ENCODE measurements around the gene MYLK3.
"Not testable (repeated sequence)": the region's sequence is repeated elsewhere in the genome, so short reads cannot be mapped to it uniquely, and the experiment has no call there.

MYLK3 gene

DNA sequence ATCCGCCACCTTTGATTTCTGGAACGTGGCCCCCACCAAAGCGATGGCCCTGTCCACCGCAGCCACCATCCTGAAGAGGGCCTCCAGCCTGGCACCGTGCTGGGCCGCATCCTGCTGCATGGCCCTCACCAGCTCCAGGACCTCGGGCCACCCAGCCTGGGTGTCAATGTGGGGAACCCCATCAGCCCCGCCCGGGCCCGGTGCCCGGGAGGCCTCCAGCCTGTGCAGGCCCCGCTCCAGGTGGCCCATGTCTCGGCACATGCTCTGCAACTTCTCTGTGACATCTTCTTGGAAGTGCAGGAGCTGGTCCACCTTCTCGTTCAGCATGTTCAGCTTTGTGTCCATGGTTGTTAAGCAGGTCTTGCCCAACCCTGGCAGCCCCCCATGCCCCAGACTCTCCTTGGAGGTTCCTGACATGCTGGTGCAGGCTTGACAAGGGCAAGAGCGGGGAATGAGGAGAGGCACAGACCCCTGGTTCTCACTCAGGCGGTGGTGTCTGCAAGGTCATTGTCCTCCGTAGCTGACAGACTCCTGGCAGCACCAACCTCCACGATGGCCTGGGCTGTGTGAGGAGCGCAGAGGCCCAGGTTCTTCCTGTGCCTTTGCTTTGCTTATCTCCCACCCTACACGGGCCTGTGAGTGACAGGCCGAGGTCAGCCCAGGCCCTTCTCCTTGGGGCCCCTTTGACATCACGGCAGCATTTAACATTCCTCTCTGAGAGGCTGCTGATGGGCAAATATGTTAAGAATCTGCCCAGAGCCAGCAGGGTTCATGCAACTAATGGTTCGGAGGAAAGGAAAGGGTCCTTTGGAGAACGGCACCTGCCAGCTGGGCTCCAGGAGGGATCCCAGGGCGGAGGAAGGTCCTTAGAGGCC, at the start of gene MYLK3:
Gene MYLK3, minus strand, starts transcription at position 568 of the 875 bp plus-strand sequence. Its CDS starts 151 bp downstream, at position 417.
- DNase-seq (ENCODE audit: insufficient read length, low spot score), result peak; percentile 60
- peak; percentile 52 for FAIRE-seq

GRCh38 chr16:46797501-46797900, 49.4 kb upstream of the MYLK3 start:
- DNase-seq (ENCODE audit: insufficient read length, low spot score) (no peak), FAIRE-seq (no peak)

- FAIRE-seq, result no peak
These were observed 48.7 kb upstream of the MYLK3 start for GRCh38 chr16:46796764-46797269.

DNA sequence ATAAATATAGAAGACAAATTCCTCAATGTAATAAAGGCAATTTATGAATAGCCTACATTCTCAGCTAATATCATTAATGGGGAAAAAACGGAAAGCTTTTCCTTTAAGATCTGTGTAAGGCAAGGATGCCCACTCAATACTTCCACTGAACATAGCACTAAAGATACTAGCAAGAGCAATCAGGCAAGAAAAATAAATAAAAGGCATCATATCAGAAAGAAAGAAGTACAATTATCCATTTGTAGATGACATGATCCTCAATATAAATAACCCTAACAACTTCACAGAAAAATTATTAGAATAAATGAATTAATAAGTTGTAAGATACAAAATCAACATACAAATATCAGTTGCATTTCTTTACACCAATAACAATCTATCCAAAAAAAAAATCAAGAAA, 45.7 kb upstream of the MYLK3 start:
- FAIRE-seq, result no peak

More at GRCh38 chr16:46796764-46797269, 48.7 kb upstream of the MYLK3 start:
- DNase-seq (ENCODE audit: insufficient read length, low spot score), result no peak

DNA sequence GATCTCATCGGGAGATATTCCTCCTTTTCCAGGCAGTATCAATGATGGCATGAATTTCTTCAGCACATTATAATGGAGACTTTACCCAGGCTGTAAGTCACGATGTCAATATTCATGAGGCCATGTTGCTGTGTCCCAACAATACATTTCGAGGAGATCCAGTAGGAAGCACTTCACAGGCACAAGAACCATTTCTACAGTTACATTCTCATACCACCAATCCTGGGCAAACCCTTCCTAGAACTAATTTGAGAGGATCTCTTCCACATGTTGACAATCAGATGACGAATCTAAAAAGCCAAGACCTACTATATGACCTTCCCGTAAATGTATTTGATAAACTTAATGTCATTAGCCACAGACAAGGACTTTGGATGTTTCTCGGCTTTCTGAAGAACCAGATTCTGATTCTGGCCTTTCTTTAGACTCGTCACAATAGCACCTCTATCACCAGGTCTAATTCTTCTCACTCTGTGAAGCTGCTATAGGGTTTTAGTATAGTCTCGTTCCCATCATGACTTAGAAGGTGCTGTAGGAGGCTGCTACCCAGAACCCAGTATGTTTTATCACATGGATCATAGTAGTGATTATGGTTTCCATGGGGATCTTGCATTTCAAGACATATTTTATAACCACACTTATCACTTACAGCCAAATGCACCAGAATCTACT, 42.6 kb upstream of the MYLK3 start:
- FAIRE-seq (no peak), DNase-seq (ENCODE audit: insufficient read length, low spot score) (no peak)

More for the DNA sequence above, 45.7 kb upstream of the MYLK3 start:
- no peak for DNase-seq (ENCODE audit: insufficient read length, low spot score)

DNA sequence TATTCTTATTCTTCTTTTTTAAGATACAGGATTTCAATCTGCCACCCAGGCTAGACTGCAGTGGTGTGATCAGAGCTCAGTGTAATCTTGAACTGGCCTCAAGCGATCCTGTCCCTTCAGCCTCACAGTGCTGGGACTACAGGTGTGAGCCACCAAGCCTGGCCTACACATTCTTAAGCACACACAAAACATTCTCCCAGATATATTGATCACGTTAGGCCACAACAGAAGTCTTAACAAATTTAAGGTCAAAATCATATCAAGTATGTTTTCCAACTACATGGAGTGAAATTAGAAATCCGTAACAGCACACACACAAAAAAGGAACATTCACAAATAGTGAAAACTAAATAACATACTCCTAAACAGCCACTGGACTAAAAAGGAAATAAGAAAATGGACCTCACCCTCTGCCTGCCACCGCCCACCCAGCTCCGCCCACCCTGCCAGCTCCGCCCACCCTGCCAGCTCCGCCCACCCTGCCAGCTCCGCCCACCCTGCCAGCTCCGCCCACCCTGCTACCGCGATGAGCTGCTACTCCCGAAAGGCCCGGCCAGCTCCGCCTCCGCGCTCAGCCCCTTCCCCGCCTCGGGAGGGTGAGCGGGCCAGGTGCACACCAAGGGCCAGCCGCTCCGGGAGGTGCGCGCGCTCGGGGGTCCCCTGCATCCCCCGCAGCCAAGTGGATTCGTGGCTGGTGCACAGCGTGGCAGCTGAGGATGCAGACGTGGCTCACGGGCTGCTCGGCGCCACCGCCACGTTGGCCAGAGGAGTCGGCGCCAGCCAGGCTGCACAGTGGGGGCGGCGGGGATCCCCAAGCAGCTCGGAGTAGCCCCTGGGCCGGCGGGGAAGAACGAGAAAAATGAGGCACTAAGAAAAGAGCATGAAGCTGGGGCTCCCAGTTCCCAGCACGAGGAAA, 41.6 kb upstream of the MYLK3 start:
- FAIRE-seq (no peak), DNase-seq (ENCODE audit: insufficient read length, low spot score) (peak; percentile 9)

DNA sequence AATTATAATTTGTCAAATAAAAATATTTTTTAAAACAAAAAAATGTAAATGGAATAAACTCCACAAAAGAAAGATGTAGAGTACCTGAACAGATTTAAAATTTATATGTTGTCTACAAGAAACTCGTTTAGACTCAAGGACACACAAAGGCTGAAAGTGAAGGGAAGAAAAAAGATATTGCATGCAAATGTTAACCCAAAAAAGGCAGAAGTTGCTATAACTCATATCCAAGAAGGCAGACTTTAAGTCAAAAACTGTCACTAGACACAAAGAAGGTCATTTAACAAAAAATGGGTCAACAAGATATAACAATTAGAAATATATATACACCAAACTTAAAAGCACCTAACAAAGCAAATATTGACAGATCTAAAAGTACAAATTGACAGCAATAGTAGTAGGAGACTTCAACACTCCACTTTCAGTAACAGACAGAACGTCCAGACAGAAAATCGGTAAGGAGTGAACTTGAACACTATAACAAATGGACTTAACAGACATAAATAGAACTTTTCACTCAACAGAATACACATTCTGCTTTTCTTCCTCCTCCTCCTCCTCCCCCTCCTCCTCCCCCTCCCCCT, 40.8 kb upstream of the MYLK3 start:
- FAIRE-seq, result no peak
- no peak for DNase-seq (ENCODE audit: insufficient read length, low spot score)

GRCh38 chr16:46787909-46788308, 39.8 kb upstream of the MYLK3 start:
- FAIRE-seq (no peak), DNase-seq (ENCODE audit: insufficient read length, low spot score) (no peak)

GRCh38 chr16:46785076-46785845, 37.1 kb upstream of the MYLK3 start:
- DNase-seq (ENCODE audit: insufficient read length, low spot score), result no peak
- no peak for FAIRE-seq

GRCh38 chr16:46784569-46784968, 36.4 kb upstream of the MYLK3 start:
- not testable (repeated sequence) for FAIRE-seq; DNase-seq (ENCODE audit: insufficient read length, low spot score)

- DNase-seq (ENCODE audit: insufficient read length, low spot score) (no peak), FAIRE-seq (no peak)
These were observed 35.7 kb upstream of the MYLK3 start for GRCh38 chr16:46783800-46784199.

- FAIRE-seq (no peak), DNase-seq (ENCODE audit: insufficient read length, low spot score) (no peak)
These were observed 34.2 kb upstream of the MYLK3 start for GRCh38 chr16:46782320-46782719.

- DNase-seq (ENCODE audit: insufficient read length, low spot score) (no peak), FAIRE-seq (no peak)
These were observed 29.7 kb upstream of the MYLK3 start for GRCh38 chr16:46777804-46778203.

DNA sequence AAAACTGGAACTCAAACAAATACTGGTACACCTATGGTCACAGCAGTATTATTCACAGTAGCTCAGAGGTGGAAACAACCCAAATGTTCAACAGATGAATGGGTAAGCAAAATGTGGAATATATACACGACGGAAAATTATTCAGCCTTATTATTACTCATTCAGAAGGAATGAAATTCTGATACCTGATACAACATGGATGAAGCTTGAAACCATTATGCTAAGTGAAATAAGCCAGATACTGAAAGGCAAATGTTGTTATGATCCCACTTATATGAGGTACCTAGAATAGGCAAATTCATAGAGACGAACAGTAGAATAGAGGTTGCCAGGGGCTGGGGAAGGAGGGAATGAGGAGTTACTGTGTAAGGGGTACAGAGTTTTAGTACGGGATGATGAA, 27.1 kb upstream of the MYLK3 start:
- DNase-seq (ENCODE audit: insufficient read length, low spot score) (no peak), FAIRE-seq (no peak)

DNA sequence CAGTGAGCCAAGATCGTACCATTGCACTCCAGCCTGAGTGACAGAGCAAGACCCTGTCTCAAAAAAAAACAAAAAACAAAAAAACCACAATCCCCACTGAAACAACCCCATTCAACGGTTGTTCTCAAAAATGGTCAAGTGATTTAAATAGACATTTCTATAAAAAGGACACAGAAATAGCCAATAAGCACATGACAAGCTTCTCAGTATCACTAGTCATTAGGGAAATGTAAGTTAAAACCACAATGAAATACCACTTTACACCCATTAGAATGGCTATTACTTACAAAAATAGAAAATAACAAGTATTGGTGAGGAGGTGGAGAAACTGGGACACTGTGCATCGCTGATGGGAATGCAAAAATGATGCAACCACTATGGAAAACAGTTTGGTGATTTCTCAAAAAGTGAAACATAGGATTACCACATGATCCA, 26.6 kb upstream of the MYLK3 start:
- FAIRE-seq, result no peak
- DNase-seq (ENCODE audit: insufficient read length, low spot score), result no peak

DNA sequence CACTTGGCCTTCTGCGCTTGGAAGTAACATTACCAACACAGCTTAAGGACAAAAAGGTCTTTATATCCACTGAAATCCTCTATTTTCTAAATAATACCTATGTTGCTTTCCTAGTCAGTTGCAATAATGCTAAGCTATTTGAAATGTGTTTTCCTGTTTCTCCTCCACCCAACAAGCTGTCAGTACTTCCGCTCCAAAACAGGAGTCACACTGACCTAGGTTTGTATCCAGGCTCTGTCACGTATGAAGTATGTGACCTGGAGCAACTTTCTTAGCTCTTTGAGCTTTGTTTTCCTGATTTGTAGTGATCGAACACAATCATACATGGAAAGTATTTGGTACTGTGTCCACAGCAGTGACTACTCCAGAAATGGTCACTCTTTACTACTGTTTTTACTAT, 24.3 kb upstream of the MYLK3 start:
- DNase-seq (ENCODE audit: insufficient read length, low spot score) (no peak), FAIRE-seq (no peak)

DNA sequence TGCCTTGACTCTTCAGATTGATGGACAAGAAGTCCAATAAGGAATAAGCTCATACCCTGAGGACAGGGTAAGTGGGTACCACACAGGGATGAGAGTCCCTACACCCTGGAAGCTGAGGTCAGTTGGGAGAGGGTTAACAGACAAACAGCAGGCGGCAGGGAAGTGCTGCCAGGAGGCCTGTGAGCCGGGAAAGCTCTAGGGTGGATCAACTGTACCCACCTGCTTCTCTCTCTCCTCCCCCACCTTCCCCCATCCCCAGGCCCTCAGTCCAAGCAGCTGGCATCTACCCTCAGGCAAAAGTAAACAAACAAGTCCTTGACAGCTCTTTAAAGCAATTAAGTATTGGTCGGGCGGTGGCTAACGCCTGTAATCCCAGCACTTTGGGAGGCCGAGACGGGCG, 20.7 kb upstream of the MYLK3 start:
- FAIRE-seq (no peak), DNase-seq (ENCODE audit: insufficient read length, low spot score) (no peak)

DNA sequence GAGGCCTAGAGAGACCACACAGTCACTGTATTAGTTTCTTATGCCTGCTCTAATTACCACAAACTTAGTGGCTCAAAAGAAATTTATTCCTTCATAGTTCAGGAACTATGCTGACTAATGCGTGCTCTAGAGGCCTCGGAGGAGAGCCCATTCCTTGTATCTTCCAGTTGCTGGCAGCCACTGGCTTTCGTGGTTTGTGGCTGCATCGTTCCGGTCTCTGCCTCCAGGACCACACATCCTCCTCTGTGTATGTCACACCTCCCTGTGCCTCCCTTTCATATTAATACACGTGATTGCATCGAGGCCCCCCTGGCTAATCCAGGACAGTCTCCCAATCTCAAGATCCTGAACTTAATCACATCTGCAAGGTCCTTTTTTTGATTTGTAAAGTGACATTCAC, 16.9 kb upstream of the MYLK3 start:
- no peak for DNase-seq (ENCODE audit: insufficient read length, low spot score)

DNA sequence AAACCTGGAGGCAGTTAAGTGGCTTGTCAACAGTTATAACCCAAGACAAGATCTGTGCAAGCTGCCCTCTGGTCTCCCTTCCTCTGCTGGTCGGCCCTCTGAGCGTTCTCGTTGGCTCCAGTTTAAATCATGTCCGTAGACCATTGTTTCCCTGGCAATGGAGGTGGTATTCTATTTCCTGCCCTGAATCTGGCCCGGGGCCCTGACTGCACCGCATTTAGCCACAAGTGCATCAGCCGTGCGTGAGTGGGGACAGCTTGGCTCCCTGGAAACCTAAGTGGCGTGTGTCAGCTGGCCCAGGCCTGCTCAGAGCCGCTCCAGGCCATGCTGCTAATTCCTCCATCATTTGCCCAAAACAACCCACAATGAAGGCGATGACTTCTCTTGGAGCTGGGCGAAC, 15.0 kb upstream of the MYLK3 start:
- no peak for FAIRE-seq
- no peak for DNase-seq (ENCODE audit: insufficient read length, low spot score)

More for the DNA sequence above, 16.9 kb upstream of the MYLK3 start:
- FAIRE-seq, result no peak

Data from HTR-8/SVneo (cell line).